A204.1 (cell line): ENCODE measurements around the gene GLYATL3.

ENCODE experiments used
- FAIRE-seq: peaks from 2 replicates; lab custom pipeline; 2012; peaks lifted over from hg19 to GRCh38; lab: Jason Lieb, UNC

Gene GLYATL3

DNA sequence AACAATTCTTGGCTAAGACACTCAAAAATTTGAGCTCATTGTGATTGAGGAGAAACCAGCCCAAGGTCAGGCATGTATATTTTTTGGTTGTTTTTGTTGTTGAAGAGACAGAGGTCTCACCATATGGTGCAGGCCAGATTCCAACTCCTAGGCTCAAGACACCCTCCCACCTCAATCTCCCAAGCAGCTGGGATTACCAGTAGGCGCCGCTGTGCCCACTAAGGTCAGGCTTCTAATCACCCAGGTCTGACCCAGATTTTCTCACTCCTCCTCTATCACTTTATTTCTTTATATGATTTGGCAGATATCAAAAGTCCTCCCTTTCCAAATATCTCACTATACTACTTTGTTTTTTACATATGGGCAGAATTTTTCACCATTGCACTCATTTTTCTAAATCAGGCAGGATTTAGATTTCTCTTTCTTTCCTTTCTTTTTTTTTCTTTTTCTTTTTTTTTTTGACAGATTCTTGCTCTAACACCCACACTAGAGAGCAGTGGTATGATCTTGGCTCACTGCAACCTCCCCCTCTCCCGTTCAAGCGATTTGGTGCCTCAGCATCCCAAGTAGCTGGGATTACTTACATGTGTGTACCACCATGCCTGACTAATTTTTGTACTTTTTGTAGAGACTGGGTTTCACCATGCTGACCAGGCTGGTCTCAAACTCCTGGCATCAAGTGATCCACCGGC is 49.0 kb downstream of the GLYATL3 start:
- peak; percentile 88 for FAIRE-seq

DNA sequence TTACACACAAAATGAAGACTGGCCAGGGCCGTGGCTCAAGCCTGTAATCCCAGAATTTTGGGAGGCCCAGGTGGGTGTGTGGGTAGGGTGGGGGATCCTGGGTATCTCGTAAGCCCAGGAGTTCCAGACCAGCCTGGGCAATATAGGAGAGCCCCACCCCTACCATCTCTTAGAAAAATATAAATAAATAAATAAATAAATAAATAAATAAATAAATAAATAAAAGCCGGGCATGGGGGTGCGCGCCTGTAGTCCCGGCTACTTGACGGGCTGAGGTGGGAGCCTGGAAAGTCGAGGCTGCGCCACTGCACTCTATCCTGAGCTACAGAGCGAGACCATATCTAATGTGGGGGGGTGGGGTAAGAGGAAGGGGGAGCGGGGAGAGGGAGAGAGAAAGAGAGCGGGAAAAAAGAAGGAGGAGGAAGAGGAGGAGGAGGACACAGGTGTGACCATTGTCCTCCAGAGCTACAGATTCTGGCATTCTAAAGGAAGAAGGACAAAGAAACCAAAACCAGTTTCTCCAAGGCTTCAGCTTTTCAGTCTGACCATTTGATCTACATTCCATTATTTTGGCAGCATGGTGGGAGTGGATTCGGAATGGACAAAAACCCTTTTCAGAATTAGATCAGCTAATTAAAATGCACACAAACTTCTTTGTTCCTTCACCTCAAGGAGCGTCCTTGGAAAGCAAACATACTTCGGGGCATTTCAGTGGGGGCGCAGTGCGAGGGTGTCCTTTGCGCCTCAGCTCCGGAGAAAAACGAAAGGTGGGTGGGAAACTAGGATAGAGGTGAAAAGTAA is 50.2 kb downstream of the GLYATL3 start:
- FAIRE-seq: peak; percentile 99

DNA sequence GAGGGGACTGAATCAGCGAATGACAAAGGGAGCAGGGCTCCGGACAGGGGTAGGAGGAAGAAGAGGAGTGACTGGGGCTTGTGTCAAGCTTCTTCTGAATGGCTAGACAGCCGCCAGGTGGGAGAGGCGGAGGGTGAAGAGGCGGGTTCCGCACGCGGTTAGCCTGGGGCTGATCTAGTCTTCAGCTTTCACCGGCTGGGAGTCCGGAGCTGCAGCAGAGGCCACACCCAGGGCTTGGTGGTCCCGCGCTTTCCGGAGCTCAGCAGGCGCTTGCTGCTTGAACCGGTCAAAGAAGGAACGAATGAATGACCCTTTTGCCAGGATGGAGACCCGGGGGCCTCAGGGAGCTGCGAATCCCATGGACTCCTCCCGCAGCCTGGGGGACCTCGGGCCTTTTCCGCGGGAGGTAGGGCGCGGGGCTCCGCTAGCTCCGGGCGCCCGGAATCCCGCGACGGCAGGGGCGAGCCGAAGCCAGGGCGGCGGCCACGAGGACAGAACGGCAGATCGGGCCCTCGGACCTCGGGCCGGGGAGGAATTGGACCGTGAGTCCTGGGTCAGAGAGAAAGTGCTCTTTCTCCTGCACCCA is 50.9 kb downstream of the GLYATL3 start, which contains the start of gene C6orf141:
TSS of gene C6orf141 (plus strand) at position 177 of the 586 bp plus-strand sequence. CDS start at position 302, 125 bp downstream.
- no peak for FAIRE-seq

DNA sequence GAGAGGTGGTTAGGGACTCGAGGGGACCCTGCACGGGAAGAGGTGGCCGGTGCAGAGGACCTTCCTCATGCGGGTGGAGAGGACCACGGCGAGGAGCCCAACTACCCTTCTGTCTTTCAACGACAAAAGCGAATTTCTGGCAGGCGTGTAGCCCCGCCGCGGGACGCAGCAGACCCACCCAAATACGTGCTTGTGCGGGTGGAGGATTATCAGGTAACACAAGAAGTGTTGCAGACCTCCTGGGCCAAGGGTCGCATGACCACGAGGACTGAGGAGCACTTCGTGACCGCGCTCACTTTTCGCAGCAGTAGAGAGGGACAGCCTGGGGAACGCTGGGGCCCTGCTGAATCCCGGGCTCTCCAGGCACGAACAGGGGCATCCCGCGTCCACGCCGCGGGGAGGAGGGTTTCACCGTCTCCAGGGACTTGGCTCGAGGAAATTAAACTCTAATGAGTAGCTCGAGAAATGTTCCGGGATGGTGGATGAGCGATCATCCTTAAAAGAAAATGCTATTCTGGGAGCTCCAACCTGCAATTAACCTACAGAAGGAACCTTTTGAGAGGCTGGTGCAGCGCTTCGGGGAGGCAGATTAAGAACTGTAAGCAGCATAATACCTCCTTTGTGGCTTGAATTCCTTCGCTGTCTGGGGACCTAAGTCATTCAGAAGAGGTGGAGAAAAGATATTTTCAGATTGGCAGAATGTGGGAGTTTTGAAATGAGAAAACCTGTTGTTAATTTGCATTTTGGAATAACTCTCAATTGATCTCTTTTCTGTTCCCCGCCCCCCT is 51.5 kb downstream of the GLYATL3 start:
- FAIRE-seq: peak; percentile 99

DNA sequence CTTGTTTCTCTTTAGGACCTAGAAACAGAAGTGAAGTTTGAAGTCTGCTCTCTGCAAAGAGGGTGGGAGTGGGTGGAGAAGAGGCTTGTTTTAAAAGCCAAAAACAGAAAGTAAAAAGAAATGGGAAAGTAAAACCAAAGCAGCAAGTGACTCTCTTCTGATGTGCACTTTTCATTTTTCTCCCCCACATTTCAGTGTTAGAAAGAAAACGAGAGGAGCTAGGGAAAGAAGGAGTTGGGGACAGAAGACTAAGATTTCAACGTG is 52.1 kb downstream of the GLYATL3 start:
- no peak for FAIRE-seq

DNA sequence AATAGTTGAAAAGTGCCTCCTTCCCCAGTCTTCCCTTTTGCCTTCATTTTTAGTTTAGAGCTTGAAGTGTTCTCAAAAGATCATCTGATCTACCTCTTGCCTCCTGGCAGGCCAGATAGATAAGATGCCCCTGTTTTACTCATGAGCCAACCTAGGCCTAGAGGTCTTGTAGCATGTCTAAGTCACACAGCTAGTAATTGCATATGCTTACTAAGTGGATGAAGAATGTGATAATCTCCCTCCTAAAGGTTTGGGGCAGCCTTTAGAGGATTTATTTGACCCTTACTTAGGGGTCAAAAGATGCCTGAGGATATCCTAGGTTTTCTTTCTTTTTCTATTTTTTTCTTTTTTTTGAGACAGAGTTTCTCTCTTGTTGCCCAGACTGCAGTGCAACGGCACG is 52.9 kb downstream of the GLYATL3 start:
- peak; percentile 79 for FAIRE-seq

DNA sequence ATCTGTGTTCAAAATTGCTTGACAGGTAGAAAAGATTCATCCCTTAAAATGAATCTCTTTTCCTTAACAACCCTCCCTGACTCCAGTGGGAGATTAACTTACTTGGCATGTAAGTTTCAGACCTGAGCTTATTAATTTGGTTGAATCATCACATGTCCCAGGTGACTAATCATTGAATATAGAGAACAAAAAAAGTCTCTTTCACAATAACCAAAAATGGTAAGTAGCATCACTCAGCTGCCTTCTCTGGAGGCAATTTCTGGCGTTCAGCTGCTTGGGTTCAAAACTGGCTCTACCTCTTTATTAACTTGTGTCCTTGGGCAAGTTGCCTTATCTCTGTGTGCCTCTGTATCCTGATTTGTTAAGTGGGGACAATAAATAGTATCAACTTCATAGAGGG is 53.7 kb downstream of the GLYATL3 start:
- FAIRE-seq: no peak

DNA sequence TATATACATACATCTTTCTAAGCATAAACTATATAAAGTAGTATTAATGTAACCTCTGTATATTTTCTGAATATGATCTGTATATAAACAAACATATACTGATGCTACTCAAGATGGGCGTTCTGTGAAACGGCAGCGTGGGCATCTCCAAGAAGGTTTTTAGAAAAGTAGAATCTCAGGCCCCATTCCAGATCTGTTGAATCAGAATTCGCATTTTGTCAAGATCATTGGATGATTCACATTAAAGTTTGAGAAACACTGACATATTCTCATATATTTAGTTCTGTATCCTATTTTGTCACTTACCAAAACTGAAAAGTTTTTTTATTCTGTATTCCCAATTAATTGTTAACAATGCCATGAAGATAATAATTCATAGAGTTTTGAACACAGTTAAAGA is 56.2 kb downstream of the GLYATL3 start:
- peak; percentile 85 for FAIRE-seq

DNA sequence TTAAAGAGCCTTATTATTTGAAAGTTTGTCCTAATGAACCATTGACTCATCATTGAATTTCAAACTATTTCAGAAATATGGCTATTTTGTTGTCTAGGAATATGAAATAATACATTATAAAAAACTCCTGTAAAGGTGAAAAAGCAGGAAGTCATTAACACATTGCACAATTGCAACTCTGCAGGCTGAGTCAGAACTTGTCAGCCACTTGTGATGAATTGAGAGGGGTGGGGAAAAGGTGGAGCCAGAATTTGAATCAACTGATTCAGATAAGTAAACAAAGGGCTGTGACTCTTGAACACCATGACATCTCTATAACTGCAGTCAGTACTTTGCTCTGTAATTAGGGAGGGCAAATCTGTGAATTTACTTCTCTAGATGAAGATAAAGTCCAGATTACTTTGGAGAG is 56.7 kb downstream of the GLYATL3 start:
- no peak for FAIRE-seq

DNA sequence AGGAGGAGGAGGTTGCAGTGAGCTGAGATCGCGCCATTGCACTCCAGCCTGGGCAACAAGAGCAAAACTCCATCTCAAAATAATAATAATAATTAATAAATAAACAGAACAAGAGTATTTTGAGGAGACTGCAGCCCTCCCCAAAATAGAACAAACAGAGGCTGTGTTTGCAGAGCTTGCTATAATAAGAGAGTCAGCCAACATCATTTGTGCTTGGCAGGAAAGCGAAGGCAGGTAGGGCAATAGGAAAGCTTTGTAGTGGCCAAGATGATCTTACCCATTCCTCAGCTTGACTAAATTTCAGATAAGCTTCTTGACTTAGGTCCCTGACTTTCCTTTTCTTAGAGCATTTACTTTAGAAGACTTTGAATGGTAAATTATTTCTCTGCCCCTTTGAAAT is 57.5 kb downstream of the GLYATL3 start:
- FAIRE-seq: no peak

DNA sequence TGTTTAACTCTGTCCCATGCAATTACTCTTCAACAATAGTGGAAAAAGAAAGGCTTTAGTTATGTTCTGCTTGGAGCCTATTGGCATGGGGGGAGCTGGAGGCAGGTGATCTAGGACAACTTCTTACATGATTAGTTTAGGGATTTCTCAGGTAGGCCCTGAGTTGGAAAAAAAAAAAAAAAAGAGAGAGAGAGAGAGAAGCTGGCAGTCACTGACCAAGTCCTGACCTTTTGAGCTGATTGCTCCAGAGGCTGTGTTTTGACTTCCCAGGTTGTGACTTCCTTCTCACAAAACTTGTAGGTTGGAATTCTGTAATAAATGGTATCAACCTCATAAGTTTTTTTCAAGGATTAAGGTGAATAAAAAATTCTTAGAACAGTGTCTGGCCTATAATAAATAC is 58.5 kb downstream of the GLYATL3 start:
- no peak for FAIRE-seq

DNA sequence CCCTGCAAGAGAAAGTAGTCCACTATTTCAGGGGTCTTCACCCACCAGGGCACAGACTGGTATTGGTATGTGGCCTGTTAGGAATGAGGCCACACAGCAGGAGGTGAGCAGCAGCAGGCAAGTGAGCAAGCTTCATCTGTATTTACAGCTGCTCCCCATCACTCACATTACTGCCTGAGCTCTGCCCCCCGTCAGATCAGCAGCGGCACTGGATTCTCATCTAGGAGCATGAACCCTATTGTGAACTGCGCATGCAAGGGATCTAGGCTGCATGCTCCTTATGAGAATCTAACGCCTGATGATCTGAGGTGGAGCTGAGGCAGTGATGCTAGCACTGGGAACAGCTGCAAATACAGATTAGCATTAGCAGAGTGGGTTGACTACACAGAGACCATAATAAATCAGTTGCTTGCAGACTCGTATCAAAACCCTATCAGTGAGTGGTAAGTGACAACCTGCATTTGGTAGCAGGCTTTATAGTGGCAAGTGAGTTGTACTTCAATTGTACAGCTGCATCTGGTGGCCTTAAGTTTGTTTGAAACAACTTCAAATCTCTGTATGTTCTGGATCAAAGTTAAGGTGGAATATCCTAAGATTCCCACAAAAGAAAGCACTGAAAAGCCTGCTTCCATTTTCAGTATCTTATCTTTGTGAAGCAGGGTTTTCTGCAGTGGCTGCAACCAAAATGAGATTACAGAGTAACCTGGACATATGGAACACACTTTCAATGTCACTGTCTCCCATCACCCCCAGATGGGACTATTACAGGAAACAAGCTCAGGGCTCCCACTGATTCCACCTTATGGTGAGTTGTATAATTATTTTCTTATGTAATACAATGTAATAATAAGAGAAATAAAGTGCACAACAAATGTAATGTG is 63.5 kb downstream of the GLYATL3 start:
- no peak for FAIRE-seq

DNA sequence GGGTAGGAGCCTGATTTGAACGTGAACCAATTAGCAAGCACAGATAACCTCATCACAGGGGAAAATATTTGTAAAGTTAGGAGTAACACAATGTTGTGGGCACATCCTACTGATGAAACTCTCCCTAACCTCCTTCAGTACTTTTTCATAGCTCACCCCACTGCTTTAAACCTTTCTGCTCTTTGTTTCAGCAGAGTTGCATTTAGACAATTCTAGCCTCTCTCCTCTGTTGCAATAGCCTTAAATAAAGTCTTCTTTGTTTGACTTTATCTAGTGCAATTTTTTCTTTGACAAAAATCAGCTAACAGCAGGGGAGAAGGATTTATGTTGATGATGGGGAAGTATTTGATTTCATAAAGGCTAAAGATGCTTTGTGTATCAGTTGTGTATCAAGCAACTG is 64.8 kb downstream of the GLYATL3 start:
- peak; percentile 95 for FAIRE-seq

DNA sequence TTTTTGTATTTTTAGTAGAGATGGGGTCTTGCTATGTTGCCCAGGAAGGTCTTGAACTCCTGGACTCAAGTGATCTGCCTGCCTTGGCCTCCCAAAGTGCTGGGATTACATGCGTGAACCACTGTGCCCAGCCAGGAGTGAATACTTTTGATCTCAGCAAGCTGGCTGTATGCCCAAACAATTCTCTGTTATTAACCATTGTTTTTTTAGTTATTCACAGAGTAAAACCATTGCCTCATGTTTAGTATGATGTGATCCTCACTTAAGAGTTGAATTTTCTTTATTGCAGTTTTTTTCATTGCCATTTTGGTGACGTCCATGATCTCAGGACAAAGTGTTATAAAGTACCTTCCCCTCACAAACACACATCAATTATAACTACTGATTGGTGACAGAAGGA is 65.5 kb downstream of the GLYATL3 start:
- FAIRE-seq: no peak

DNA sequence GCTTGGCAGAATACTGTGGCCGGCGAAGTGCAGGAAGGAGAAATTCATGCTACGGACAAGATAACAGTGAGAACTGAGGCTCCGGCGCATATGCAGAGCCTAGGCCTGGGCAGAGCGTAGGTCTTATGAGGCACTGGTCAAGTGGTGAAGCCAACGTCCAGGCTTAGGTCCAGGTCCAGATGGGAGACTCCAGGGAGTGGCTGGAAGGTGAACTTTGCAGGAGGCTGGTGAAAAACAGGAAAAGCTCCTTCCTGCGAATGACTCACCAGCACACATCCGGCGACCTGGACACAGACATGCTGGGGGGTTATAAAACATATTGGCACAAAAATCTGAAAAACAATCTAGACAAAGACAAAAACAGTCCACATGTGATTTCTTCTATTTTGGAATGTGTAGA is 66.1 kb downstream of the GLYATL3 start:
- peak; percentile 97 for FAIRE-seq

DNA sequence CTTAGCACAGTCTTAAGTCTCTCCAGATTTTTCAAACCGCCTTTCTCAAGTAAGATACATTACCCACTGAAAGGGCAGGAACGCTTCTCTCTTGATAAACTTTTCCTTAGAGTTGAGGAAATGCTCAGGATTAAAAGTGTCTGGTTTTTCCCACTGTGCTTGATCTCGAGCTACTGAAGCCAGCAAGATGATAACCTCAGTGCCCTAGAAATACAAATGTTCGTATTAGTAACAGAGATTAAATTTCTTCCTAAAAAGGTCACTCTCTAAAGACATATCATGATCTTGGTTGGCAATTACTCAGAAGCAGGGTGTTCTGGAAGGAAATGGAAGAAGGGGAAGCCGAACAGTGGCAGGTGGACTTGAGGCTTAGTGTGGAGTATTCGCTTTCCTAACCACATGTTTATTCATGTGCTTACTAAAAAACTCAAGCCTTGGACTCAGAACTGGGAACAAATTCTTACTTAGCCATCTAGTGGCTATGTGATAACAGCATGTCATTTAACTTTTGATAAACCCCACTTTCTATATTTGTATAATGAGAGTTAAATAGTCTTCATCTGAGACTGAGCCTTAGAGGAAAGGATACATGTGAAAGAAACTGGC is 70.9 kb downstream of the GLYATL3 start:
- peak; percentile 100 for FAIRE-seq

DNA sequence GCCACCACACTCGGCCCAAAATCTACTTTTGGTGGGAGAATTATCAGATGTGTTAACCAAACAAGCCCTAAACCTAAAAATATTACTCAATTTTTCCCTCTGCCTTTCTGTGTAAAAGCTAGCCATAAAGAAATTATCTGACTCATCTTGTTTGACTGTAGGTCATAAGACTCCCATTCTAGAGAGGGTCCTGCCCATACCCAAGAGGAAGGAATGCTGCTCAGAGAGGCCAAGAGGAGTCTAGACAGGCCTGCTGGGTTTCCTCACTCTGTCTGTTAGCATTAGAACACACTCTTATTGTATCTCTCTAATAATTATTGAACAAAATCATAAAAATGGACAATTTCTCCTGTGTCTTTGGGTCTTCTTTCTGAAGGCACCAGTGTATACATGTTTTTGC is 76.9 kb downstream of the GLYATL3 start:
- FAIRE-seq: no peak
